A549 (cell line): ENCODE measurements around the gene SPAG17. TPM values are rescaled to one million over a fixed set of nuclear protein-coding genes. Genes with fewer than 3 reads are reported as not detected.

Source experiments
- ATAC-seq, 2 experiments: fragments of 200-7000 bp in 1 of 2; fragments of >200 bp in 1 of 2; cut with Nextera tagmentation in 1 of 2; cut with Tn5 transposase in 1 of 2; 3 replicates each; pipeline versions ENCODE4 v1.8.0 to v1.9.1; 2018 to 2020; ENCODE audit warnings: mild to moderate bottlenecking in 1 of 2, moderate library complexity in 1 of 2
- CTCF ChIA-PET: fragments of 300-600 bp; sonication (Branson Sonifier 250); formaldehyde crosslinking; extraction: SDS; loops from one replicate; lab custom pipeline; 2021; ENCODE audit warnings: antibody characterized with exemption, inconsistent platforms; lab: Yijun Ruan, JAX
- POLR2A ChIA-PET: fragments of 350-600 bp; formaldehyde crosslinking; extraction: SDS; loops from one replicate; lab custom pipeline; 2021; ENCODE audit warnings: antibody characterized with exemption, inconsistent platforms; lab: Yijun Ruan, JAX
- DNase-seq, 2 experiments: peaks; one replicate each; pipeline versions ENCODE4 v3.0.0 to v3.0.0-alpha.2; 2011 to 2016; ENCODE audit warnings: low read depth in 1 of 2, low spot score in 1 of 2
- FAIRE-seq: peaks from 2 replicates; lab custom pipeline; 2011; peaks lifted over from hg19 to GRCh38; lab: Jason Lieb, UNC
- H3K27ac ChIP-seq, 2 experiments: fragments of >200 bp; sonication (Bioruptor Twin); formaldehyde crosslinking; 3 replicates each; pipeline ENCODE4 v1.5.1; 2016 to 2017
- H3K4me1 ChIP-seq: fragments of >200 bp; sonication (Bioruptor Twin); formaldehyde crosslinking; 3 replicates; pipeline ENCODE4 v1.6.1; 2016
- H3K4me2 ChIP-seq: fragments of >200 bp; sonication (Bioruptor Twin); formaldehyde crosslinking; 3 replicates; pipeline ENCODE4 v1.6.1; 2016
- H3K4me3 ChIP-seq: fragments of >200 bp; sonication (Bioruptor Twin); formaldehyde crosslinking; 3 replicates; pipeline ENCODE4 v1.5.1; 2016
- H3K9me3 ChIP-seq: fragments of >200 bp; sonication (Bioruptor Twin); formaldehyde crosslinking; 3 replicates; pipeline ENCODE4 v1.6.1; 2016
- CBX2 ChIP-seq: fragments of 200-600 bp; sonication (generic); IDR thresholded peaks from 2 replicates; pipeline ENCODE4 v1.6.1; 2016; ENCODE audit warnings: low read depth, mild to moderate bottlenecking, borderline replicate concordance
- CHD4 ChIP-seq: fragments of 200-600 bp; sonication (generic); IDR thresholded peaks from 2 replicates; pipeline ENCODE4 v1.6.1; 2016; ENCODE audit warnings: antibody characterized with exemption, mild to moderate bottlenecking, borderline replicate concordance
- EP300 ChIP-seq, 2 experiments: fragments of >200 bp; sonication (Bioruptor Twin); formaldehyde crosslinking; IDR thresholded peaks; 2 replicates in 1 of 2; 3 replicates in 1 of 2; pipeline ENCODE4 v1.6.1; 2016 to 2017
- FOXS1 ChIP-seq: fragments of 250-450 bp; sonication (Bioruptor Pico); IDR thresholded peaks from 2 replicates; pipeline ENCODE4 v1.5.0; 2020; ENCODE audit warnings: mild to moderate bottlenecking, moderate library complexity
- GATA3 ChIP-seq: IDR thresholded peaks from 2 replicates; pipeline ENCODE4 v1.6.1; 2012; ENCODE audit warnings: borderline replicate concordance
- HEYL ChIP-seq: fragments of 250-450 bp; sonication (Bioruptor Pico); IDR thresholded peaks from 2 replicates; pipeline ENCODE4 v1.8.0; 2021; ENCODE audit warnings: mild to moderate bottlenecking, moderate library complexity
- HMGXB4 ChIP-seq: fragments of 250-450 bp; sonication (Bioruptor Pico); IDR thresholded peaks from 2 replicates; pipeline ENCODE4 v1.5.0; 2021; ENCODE audit warnings: mild to moderate bottlenecking, moderate library complexity, borderline replicate concordance
- JUN ChIP-seq, 2 experiments: fragments of >200 bp; sonication (Bioruptor Twin); formaldehyde crosslinking; IDR thresholded peaks; 2 replicates in 1 of 2; 3 replicates in 1 of 2; pipeline ENCODE4 v1.6.1; 2016 to 2017
- KDM5A ChIP-seq: fragments of 200-600 bp; sonication (generic); IDR thresholded peaks from 2 replicates; pipeline ENCODE4 v1.6.1; 2016; ENCODE audit warnings: antibody characterized with exemption, mild to moderate bottlenecking
- MAZ ChIP-seq: fragments of 150-350 bp; IDR thresholded peaks from 2 replicates; pipeline ENCODE4 v1.6.1; 2014; ENCODE audit warnings: antibody characterized with exemption, low read depth, low read length, borderline replicate concordance
- RARB ChIP-seq: fragments of 250-450 bp; sonication (Bioruptor Pico); IDR thresholded peaks from 2 replicates; pipeline ENCODE4 v1.8.0; 2021; ENCODE audit warnings: mild to moderate bottlenecking, moderate library complexity
- RCOR1 ChIP-seq: fragments of 150-350 bp; IDR thresholded peaks from 2 replicates; pipeline ENCODE4 v1.6.1; 2014; ENCODE audit warnings: antibody characterized with exemption, low read length, low read depth
- RNF2 ChIP-seq: fragments of 200-600 bp; sonication (generic); IDR thresholded peaks from 2 replicates; pipeline ENCODE4 v1.6.1; 2016; ENCODE audit warnings: low read depth, mild to moderate bottlenecking, antibody characterized with exemption, moderate library complexity, borderline replicate concordance
- SREBF2 ChIP-seq: fragments of 450-650 bp; IDR thresholded peaks from 2 replicates; pipeline ENCODE4 v1.6.1; 2014; ENCODE audit warnings: mild to moderate bottlenecking, moderate library complexity
- TP53 ChIP-seq: fragments of 250-450 bp; sonication (Bioruptor Pico); IDR thresholded peaks from 2 replicates; pipeline ENCODE4 v1.5.0; 2021; ENCODE audit warnings: mild to moderate bottlenecking, moderate library complexity
- ZFP36 ChIP-seq: fragments of 450-650 bp; IDR thresholded peaks from 2 replicates; pipeline ENCODE4 v1.6.1; 2014; ENCODE audit warnings: borderline replicate concordance; ENCODE audit not compliant: partially characterized antibody
- ZNF302 ChIP-seq: fragments of 250-450 bp; sonication (Bioruptor Pico); IDR thresholded peaks from 2 replicates; pipeline ENCODE4 v1.9.0; 2021; ENCODE audit warnings: inconsistent platforms, mild to moderate bottlenecking, moderate library complexity
- ZSCAN20 ChIP-seq: fragments of 250-450 bp; sonication (Bioruptor Pico); IDR thresholded peaks from 2 replicates; pipeline ENCODE4 v1.8.0; 2022; ENCODE audit warnings: mild to moderate bottlenecking, moderate library complexity
- WGBS: methylation state at CpG from one replicate; pipeline ENCODE4 v1.1.6; 2017; ENCODE audit errors: missing lambda C conversion rate; 5-methylcytosine and 5-hydroxymethylcytosine counted together
- polyA plus RNA-seq, 4 experiments: library from polyadenylated mRNA; depleted of rRNA in 3 of 4; stranded (reverse); fragments of >200 nt; fragmentation: RNase III in 1 of 4; extraction: RNeasy Plus Mini Kit Qiagen cat#74134 plus additional on column Dnase treatment in 1 of 4; gene quantifications; 2 replicates in 3 of 4; 3 replicates in 1 of 4; pipeline ENCODE4 v1.2.3, GENCODE V29; 2011 to 2017
- TF ChIP-seq, protein P1 (sequence below): fragments of 200-600 bp; sonication (generic); IDR thresholded peaks from 2 replicates; pipeline ENCODE4 v1.6.1; 2016; ENCODE audit warnings: antibody characterized with exemption, mild to moderate bottlenecking, moderate library complexity

Gene SPAG17
- polyA plus RNA-seq, 2 of the 4 experiments (the other 2 are of a cell fraction), result 0.13 TPM; not detected in 1

DNA sequence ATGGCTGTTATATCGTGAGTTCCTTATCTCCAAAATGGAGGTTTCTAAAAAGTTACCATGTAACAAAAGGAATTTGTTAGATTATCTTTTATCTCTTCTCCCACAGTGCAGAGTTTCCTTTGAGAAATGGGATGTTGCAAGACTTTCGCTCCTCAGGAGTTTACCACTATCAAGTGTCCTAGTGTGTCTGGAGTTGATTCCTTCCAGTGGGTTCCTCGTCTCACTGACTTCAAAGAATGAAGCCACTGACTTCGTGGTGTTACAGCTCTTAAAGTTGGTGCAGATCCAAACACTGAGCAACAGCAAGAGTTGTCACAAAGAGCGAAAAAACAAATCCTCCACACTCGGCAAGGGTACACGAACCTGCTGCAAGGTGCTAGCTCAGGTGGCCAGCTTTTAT, 37.0 kb downstream of the SPAG17 start:
- Histone ChIP-seq H3K9me3 (no peaks in the 10 kb centered on the region), H3K4me2 (no peak overlapping the region), H3K27ac (no peak overlapping the region), H3K4me3 (no peak overlapping the region), H3K4me1 (no peaks in the 10 kb centered on the region)
- no peak for ATAC-seq
- no peak for FAIRE-seq
- ChIA-PET POLR2A (no interaction called here), CTCF (interaction anchor here (1.3 kb wide), 1 partner anchor 860 kb away, joined by 3 read pairs; no protein-coding TSS in a partner anchor)
- 35% methylated on average over 7 of the region's 7 CpGs for WGBS
- TF ChIP-seq FOXS1, result no peak
- TF ChIP-seq HEYL (CRISPR knock-in tag), result no peak
- TF ChIP-seq, protein P1, sequence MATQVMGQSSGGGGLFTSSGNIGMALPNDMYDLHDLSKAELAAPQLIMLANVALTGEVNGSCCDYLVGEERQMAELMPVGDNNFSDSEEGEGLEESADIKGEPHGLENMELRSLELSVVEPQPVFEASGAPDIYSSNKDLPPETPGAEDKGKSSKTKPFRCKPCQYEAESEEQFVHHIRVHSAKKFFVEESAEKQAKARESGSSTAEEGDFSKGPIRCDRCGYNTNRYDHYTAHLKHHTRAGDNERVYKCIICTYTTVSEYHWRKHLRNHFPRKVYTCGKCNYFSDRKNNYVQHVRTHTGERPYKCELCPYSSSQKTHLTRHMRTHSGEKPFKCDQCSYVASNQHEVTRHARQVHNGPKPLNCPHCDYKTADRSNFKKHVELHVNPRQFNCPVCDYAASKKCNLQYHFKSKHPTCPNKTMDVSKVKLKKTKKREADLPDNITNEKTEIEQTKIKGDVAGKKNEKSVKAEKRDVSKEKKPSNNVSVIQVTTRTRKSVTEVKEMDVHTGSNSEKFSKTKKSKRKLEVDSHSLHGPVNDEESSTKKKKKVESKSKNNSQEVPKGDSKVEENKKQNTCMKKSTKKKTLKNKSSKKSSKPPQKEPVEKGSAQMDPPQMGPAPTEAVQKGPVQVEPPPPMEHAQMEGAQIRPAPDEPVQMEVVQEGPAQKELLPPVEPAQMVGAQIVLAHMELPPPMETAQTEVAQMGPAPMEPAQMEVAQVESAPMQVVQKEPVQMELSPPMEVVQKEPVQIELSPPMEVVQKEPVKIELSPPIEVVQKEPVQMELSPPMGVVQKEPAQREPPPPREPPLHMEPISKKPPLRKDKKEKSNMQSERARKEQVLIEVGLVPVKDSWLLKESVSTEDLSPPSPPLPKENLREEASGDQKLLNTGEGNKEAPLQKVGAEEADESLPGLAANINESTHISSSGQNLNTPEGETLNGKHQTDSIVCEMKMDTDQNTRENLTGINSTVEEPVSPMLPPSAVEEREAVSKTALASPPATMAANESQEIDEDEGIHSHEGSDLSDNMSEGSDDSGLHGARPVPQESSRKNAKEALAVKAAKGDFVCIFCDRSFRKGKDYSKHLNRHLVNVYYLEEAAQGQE, result no peak
- no peak for TF ChIP-seq GATA3
- TF ChIP-seq RARB (CRISPR knock-in tag), result no peak
- no peak for TF ChIP-seq ZSCAN20 (CRISPR knock-in tag)
- TF ChIP-seq RNF2, result no peak
- no peak for TF ChIP-seq CHD4
- no peak for TF ChIP-seq TP53 (CRISPR knock-in tag)
- DNase-seq, result no peak

GRCh38 chr1:118147522-118147921, 37.5 kb downstream of the SPAG17 start:
- CTCF ChIA-PET, result interaction anchor here (1.3 kb wide), 1 partner anchor 861 kb away, joined by 3 read pairs; no protein-coding TSS in a partner anchor
- TF ChIP-seq JUN (IDR thresholded peaks at IDR 0.05), result no peak
- TF ChIP-seq MAZ, result no peak
- no peak for TF ChIP-seq HMGXB4 (CRISPR knock-in tag)
- no peak for TF ChIP-seq KDM5A
- TF ChIP-seq ZNF302 (CRISPR knock-in tag), result no peak
- TF ChIP-seq EP300 (IDR thresholded peaks at IDR 0.05), result no peak
- no peak for TF ChIP-seq RCOR1
- no peak for TF ChIP-seq GATA3
- no peak for TF ChIP-seq FOXS1
- TF ChIP-seq ZSCAN20 (CRISPR knock-in tag), result no peak
- TF ChIP-seq RARB (CRISPR knock-in tag), result no peak
- no peak for ATAC-seq
- Histone ChIP-seq H3K27ac (no peak overlapping the region), H3K4me1 (no peaks in the 10 kb centered on the region), H3K9me3 (no peaks in the 10 kb centered on the region), H3K4me3 (no peak overlapping the region), H3K4me2 (no peak overlapping the region)
- POLR2A ChIA-PET, result no interaction called here
- no peak for FAIRE-seq
- no peak for DNase-seq
- WGBS, result 4% methylated on average over 1 of the region's 1 CpG

GRCh38 chr1:118145721-118146120, 39.3 kb downstream of the SPAG17 start:
- no peak for FAIRE-seq
- TF ChIP-seq ZSCAN20 (CRISPR knock-in tag), result no peak
- TF ChIP-seq ZFP36, result no peak
- no peak for TF ChIP-seq CHD4
- no peak for TF ChIP-seq SREBF2
- TF ChIP-seq CBX2, result no peak

More at GRCh38 chr1:118145721-118146120, 39.3 kb downstream of the SPAG17 start:
- Histone ChIP-seq H3K4me1 (no peaks in the 10 kb centered on the region), H3K4me3 (no peak overlapping the region), H3K27ac (no peak overlapping the region), H3K9me3 (no peaks in the 10 kb centered on the region), H3K4me2 (no peak overlapping the region)
- no peak for ATAC-seq
- DNase-seq, result no peak
- WGBS, result 35% methylated on average over 2 of the region's 2 CpGs
- ChIA-PET POLR2A (no interaction called here), CTCF (no interaction called here)
